Activated CD8-positive, alpha-beta memory T cell treated with anti-CD3 and anti-CD28 coated beads, Interleukin-2, amount 10 ng/mL, durations not matched to agents 7 days and 5 days (primary cell): Measurements from ENCODE around the gene HRH2. TPM values are rescaled to one million over a fixed set of nuclear protein-coding genes. Genes with fewer than 3 reads are reported as not detected.
"Not testable (repeated sequence)": the region's sequence is repeated elsewhere in the genome, so short reads cannot be mapped to it uniquely, and the experiment has no call there.

ENCODE experiments used
- ATAC-seq: fragments of 150-1000 bp; cut with Tn5 transposase; one replicate; pipeline ENCODE4 v1.10.0; 2021; ENCODE audit warnings: moderate library complexity
- CTCF ChIA-PET: fragments of 350-600 bp; sonication (Branson Sonifier 250); formaldehyde crosslinking; loops from one replicate; lab custom pipeline; 2021; ENCODE audit warnings: antibody characterized with exemption; lab: Charles Lee
- DNase-seq: peaks from one replicate; pipeline ENCODE4 v3.0.0-alpha.2; 2020
- H3K27ac Mint-ChIP-seq: one replicate; pipeline ENCODE4 v1.8.0; 2021; ENCODE audit warnings: mild to moderate bottlenecking, mixed read lengths
- H3K27me3 Mint-ChIP-seq: one replicate; pipeline ENCODE4 v1.8.0; 2021; ENCODE audit warnings: mixed read lengths
- H3K36me3 Mint-ChIP-seq: one replicate; pipeline ENCODE4 v1.8.0; 2021; ENCODE audit warnings: mild to moderate bottlenecking, mixed read lengths
- H3K4me1 Mint-ChIP-seq: one replicate; pipeline ENCODE4 v1.8.0; 2021; ENCODE audit warnings: mixed read lengths
- H3K4me3 Mint-ChIP-seq: one replicate; pipeline ENCODE4 v1.8.0; 2021; ENCODE audit warnings: mild to moderate bottlenecking, moderate library complexity, mixed read lengths
- H3K9me3 Mint-ChIP-seq: one replicate; pipeline ENCODE4 v1.8.0; 2022; ENCODE audit warnings: low read depth, mixed read lengths
- total RNA-seq, 2 experiments: library from RNA; stranded (reverse); gene quantifications; one replicate each; pipeline ENCODE4 v1.2.3, GENCODE V29; 2021

HRH2 gene, protein sequence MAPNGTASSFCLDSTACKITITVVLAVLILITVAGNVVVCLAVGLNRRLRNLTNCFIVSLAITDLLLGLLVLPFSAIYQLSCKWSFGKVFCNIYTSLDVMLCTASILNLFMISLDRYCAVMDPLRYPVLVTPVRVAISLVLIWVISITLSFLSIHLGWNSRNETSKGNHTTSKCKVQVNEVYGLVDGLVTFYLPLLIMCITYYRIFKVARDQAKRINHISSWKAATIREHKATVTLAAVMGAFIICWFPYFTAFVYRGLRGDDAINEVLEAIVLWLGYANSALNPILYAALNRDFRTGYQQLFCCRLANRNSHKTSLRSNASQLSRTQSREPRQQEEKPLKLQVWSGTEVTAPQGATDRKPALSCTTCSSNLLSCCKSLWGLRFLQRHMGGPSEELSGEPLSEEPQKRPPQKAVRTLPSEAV
- 10 to 100 TPM in 1 of 2 experiments, 1 to 10 TPM in 1; 6.8 to 21.4 TPM for total RNA-seq

DNA sequence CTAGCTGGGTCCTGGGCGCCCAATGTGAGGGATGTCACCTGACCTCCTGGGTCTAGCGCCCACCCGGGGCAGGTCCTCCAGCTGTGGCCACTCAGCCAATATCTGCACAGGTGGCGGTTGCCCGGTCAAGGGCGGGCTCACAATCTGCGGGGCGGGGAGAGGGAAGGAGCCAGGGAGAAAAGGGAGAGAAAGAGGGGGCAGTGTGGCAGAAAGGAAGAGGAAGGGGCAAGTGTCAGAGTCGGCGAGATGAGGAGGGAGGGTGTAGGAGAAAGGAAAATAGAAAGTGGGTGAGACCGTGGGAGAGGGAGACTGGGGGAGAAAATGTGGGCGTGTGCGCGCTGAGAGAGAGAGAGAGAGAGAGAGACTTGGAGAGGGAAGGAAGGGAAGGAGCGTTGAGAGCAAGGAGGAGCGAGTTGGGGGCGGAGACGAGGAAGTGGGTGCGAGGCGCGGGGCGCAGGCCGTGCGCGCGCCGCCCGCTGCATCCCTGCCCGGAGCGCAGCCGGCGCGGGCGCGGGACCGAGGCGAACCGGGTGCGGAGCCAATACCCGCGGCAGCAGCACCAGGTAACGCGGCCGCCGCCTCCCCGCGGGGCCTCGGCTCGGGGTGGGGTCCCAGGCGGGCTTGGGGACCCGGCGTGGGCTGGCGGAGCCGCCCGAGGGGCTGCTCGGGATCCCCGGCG lies at the start of gene HRH2:
HRH2 (plus strand) TSS at position 479 of the 679 bp plus-strand sequence. CDS start 25,163 bp downstream, outside the sequence.
- peak within 1 kb of the TSS; percentile 77 for H3K27ac Mint-ChIP-seq
- peaks cover 8% of the 10 kb centered on the region for H3K9me3 Mint-ChIP-seq
- ATAC-seq (peak; percentile 46), DNase-seq (peak; percentile 65)
- peaks cover 63% of the 10 kb centered on the region for H3K4me1 Mint-ChIP-seq
- H3K27me3 Mint-ChIP-seq = peaks cover 31% of the 10 kb centered on the region
- CTCF ChIA-PET = interaction anchor here (0.7 to 4.0 kb wide), 3 partner anchors 124 to 560 kb away, joined by 3 to 17 read pairs (median 3); no protein-coding TSS in a partner anchor
- H3K36me3 Mint-ChIP-seq = peaks cover 48% of the 10 kb centered on the region
- H3K4me3 Mint-ChIP-seq = peak within 1 kb of the TSS; percentile 78

DNA sequence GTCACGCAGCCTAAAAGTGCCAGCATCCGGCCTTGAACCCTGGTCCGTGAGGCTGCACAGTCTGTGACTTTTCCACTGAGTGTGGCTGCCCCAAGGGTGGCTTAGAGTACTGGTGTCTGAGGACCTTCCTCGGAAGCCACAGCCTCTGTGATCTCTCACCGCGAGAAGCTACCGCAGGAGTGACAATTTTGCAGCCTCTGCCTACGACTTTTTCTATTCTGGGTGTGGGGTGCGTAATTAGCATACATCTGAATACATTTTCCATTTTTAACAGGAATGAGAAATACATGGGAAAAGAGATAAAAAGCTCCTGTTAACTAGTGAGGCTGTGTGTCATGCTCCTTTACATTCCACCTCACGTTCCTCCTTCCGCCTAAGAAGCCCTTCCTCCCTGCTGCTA lies 48.3 kb upstream of the HRH2 start:
- Mint-ChIP-seq H3K36me3 (peaks cover 2% of the 10 kb centered on the region), H3K27me3 (peaks cover 45% of the 10 kb centered on the region), H3K4me3 (no peak overlapping the region), H3K27ac (no peak overlapping the region), H3K9me3 (peaks cover 2% of the 10 kb centered on the region), H3K4me1 (peaks cover 2% of the 10 kb centered on the region)
- ATAC-seq = no peak
- no peak for DNase-seq
- CTCF ChIA-PET = interaction anchor here (1.9 kb wide), 1 partner anchor 75 kb away, joined by 6 read pairs; no protein-coding TSS in a partner anchor

DNA sequence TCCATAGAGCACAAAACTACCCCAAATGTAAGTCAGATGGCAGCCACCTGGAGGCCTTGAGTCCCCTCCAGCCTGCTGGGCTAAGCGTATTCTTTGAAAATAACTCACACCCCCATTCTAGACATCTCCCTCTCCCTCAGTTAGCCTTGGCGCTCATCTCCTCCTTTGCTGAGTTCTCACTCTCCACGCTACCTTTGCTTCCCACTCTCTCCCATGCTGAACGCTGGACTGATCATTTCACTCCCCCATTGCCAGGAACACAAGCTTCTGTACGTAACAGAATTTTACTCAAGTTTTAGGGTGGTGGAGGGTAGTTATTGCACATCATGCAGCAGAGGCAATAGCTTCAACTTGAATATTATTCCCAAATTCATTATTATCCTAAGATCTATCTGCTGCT lies 47.5 kb upstream of the HRH2 start:
- Mint-ChIP-seq H3K27me3 (peaks cover 40% of the 10 kb centered on the region), H3K4me3 (no peak overlapping the region), H3K4me1 (peaks cover 2% of the 10 kb centered on the region), H3K27ac (no peak overlapping the region), H3K9me3 (peaks cover 2% of the 10 kb centered on the region), H3K36me3 (peaks cover 2% of the 10 kb centered on the region)
- no peak for DNase-seq
- no peak for ATAC-seq
- CTCF ChIA-PET = interaction anchor here (1.0 to 1.9 kb wide), 2 partner anchors 31 to 76 kb away, joined by 3 to 6 read pairs; no protein-coding TSS in a partner anchor

DNA sequence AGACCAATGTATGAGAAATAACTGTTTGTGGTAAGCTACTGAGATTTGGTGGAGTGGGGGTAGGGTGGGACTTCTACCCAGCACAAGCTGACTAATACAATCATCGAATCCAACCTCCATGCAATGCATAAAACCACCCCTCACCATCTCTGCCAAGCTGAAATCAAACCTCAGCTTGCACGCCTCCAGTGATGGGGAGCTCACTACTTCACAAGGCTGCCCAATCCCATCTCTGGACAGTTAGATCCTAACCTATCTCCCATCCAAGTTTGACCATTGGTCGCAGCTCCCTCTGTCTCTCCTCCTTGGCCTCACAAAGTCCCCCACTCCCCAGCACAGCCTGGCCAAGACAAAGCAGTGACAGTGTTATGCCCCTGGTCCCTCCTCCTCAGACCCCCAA lies 47.0 kb upstream of the HRH2 start:
- ATAC-seq = no peak
- CTCF ChIA-PET = interaction anchor here (1.0 to 1.9 kb wide), 2 partner anchors 31 to 77 kb away, joined by 3 to 6 read pairs; no protein-coding TSS in a partner anchor
- no peak overlapping the region for H3K4me3 Mint-ChIP-seq
- no peak for DNase-seq
- peaks cover 34% of the 10 kb centered on the region for H3K27me3 Mint-ChIP-seq
- H3K9me3 Mint-ChIP-seq = peaks cover 2% of the 10 kb centered on the region
- no peak overlapping the region for H3K27ac Mint-ChIP-seq
- H3K4me1 Mint-ChIP-seq = peaks cover 2% of the 10 kb centered on the region
- peaks cover 2% of the 10 kb centered on the region for H3K36me3 Mint-ChIP-seq

DNA sequence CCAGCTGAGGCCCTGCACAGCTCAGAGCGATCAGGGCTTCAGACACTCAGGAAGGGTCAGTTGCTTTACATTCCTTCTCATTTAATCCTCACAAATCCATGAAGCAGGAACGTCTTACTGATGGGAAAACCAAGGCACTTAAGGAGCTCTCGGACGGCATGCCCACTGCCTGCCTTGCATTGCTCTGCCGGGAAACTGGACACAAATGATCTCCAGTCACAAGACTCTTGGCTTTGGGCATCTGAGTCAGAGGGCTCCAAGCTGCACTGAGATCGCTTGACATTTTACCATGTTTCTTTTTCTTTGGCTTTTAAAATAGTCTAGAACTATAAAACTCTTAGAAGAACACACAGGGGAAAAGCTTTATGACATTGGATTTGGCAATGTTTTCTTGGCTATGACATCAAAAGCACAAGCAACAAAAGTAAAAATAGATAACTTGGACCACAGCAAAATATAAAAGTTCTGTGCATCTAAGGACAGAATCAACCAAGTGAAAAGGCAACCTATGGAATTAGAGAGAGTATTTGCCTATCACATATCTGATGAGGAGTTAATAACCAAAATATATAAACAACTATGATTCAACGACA lies 43.6 kb upstream of the HRH2 start:
- peaks cover 2% of the 10 kb centered on the region for H3K4me1 Mint-ChIP-seq
- H3K36me3 Mint-ChIP-seq = peaks cover 2% of the 10 kb centered on the region
- no peak overlapping the region for H3K27ac Mint-ChIP-seq
- H3K9me3 Mint-ChIP-seq = peaks cover 2% of the 10 kb centered on the region
- CTCF ChIA-PET = interaction anchor here (0.8 kb wide), 1 partner anchor 24 kb away, joined by 3 read pairs; no protein-coding TSS in a partner anchor
- no peak overlapping the region for H3K4me3 Mint-ChIP-seq
- no peak for DNase-seq
- no peak for ATAC-seq
- peaks cover 33% of the 10 kb centered on the region for H3K27me3 Mint-ChIP-seq

DNA sequence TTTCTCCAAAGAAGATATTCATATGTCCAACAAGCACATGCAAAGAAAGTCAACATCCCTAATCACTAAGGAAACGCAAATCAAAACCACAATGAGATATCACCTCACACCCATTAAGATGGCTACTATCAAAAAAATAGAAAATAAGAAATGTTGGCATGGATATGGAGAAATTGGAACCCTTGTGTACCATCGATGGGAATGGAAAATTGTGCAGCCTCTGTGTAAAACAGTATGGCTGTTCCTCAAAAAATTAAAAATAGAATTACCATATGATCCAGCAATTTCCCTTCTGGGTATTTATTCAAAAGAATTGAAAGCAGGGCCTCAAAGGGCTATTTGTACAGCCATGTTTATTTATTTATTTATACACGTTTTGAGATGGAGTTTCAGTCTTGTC lies 43.0 kb upstream of the HRH2 start:
- ATAC-seq (no peak), DNase-seq (no peak)
- Mint-ChIP-seq H3K9me3 (peaks cover 2% of the 10 kb centered on the region), H3K36me3 (peaks cover 2% of the 10 kb centered on the region), H3K4me1 (no peaks in the 10 kb centered on the region), H3K4me3 (no peak overlapping the region), H3K27me3 (peaks cover 28% of the 10 kb centered on the region), H3K27ac (no peak overlapping the region)
- CTCF ChIA-PET = no interaction called here

DNA sequence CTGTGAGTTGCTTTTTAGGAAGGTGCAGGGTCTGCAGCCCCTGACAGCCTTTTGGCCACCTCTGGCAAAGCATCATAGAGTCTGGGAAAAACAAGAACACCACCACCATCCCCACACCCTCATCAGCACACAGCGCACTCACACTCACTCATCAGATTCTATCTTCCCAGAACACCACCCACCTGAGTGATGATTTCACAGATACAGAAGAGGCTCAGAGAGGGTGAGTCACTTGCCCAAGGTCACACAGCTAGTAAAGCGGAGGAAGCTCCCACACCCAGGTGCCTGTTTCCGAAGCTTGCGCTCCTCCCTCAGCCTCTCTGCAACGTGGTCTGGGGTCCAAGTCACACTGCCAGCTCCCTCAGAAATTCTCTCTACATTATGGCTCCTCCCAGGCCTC lies 41.8 kb upstream of the HRH2 start:
- Mint-ChIP-seq H3K27ac (no peak overlapping the region), H3K27me3 (peaks cover 18% of the 10 kb centered on the region), H3K36me3 (peaks cover 2% of the 10 kb centered on the region), H3K4me3 (no peak overlapping the region), H3K4me1 (no peaks in the 10 kb centered on the region), H3K9me3 (peaks cover 2% of the 10 kb centered on the region)
- CTCF ChIA-PET = no interaction called here
- DNase-seq = no peak
- ATAC-seq = no peak

DNA sequence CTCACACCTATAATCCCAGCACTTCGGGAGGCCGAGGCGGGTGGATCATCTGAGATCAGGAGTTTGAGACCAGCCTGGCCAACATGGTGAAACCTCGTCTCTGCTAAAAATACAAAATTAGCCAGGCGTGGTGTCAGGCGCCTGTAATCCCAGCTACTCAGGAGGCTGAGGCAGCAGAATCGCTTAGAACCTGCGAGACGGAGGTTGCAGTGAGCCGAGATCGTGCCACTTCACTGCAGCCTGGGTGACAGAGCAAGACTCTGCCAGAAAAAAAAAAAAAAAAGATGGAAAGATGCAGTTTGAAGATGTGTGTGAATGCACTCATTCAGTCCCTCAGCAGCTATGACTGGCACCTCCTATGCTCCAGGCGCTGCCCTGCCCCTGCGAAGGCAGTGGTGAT lies 41.3 kb upstream of the HRH2 start:
- H3K36me3 Mint-ChIP-seq, H3K27ac Mint-ChIP-seq, H3K9me3 Mint-ChIP-seq, H3K4me1 Mint-ChIP-seq, CTCF ChIA-PET, H3K4me3 Mint-ChIP-seq, ATAC-seq, DNase-seq: not testable (repeated sequence)
- H3K27me3 Mint-ChIP-seq = peaks cover 14% of the 10 kb centered on the region

DNA sequence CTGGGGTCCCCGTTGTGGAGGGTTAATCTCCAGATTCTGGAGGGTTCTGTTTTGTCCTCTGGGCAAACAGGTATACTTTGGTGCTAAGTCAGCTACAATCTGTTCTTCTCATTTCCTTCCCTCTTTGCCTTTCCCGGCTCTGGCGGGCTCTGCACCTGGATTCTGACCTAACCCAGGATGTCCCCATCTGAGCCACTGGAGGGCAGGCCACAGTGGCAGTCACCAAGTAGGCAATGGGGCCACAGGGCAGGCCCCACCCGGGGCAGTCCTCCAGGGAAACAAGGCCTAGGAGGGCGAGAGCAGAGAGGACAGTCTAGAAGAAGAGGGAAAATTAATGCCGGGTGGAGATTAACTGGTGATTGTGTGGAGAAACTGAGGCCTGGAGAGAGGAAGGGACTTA lies 40.4 kb upstream of the HRH2 start:
- peaks cover 2% of the 10 kb centered on the region for H3K9me3 Mint-ChIP-seq
- H3K4me3 Mint-ChIP-seq = no peak overlapping the region
- ATAC-seq = no peak
- CTCF ChIA-PET = interaction anchor here (1.5 kb wide), 1 partner anchor 11 kb away, joined by 3 read pairs; no protein-coding TSS in a partner anchor
- peaks cover 10% of the 10 kb centered on the region for H3K27me3 Mint-ChIP-seq
- H3K36me3 Mint-ChIP-seq = peaks cover 2% of the 10 kb centered on the region
- DNase-seq = no peak
- H3K4me1 Mint-ChIP-seq = no peaks in the 10 kb centered on the region
- H3K27ac Mint-ChIP-seq = no peak overlapping the region

DNA sequence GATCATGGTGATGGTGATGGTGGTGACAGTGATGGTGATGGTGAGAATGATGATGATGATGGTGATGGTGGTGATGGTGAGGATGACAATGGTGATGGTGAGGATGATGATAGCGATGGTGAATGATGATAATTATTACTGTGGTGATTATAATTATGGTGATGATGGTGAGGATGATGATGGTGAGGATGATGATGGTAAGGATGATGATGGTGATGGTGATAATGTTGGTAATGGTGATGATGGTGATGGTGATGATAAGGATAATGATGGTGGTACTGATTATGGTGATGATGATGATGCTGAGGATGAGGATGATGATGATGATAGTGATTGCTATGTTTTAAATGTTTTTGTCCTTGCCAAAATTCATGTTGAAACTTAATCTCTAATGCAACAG lies 37.3 kb upstream of the HRH2 start:
- ATAC-seq (no peak), DNase-seq (no peak)
- peaks cover 3% of the 10 kb centered on the region for H3K27me3 Mint-ChIP-seq
- CTCF ChIA-PET = no interaction called here
- H3K4me1 Mint-ChIP-seq = no peaks in the 10 kb centered on the region
- H3K36me3 Mint-ChIP-seq = peaks cover 2% of the 10 kb centered on the region
- H3K27ac Mint-ChIP-seq = no peak overlapping the region
- H3K9me3 Mint-ChIP-seq = peaks cover 2% of the 10 kb centered on the region
- no peak overlapping the region for H3K4me3 Mint-ChIP-seq

DNA sequence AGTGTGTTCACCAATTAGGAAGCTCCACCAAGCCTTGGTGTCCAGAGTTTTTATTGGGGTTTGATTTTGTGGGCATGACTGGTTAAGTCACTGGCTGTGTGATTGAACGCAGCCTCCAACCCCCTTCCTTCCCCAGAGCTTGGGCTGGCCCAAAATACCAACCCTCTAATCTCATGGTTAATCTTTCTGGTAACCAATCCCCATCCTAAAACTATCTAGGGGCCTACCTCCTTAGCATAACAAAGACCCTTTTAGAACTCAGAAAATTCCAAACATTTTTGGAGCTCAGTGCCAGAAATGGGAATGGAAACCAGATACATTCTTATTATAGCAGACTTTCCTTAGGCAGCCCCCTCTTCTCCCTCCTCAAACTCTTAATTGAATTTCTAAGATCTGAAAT lies 35.9 kb upstream of the HRH2 start:
- no peak overlapping the region for H3K27ac Mint-ChIP-seq
- no peak for ATAC-seq
- no peaks in the 10 kb centered on the region for H3K4me1 Mint-ChIP-seq
- peaks cover 4% of the 10 kb centered on the region for H3K36me3 Mint-ChIP-seq
- peaks cover 6% of the 10 kb centered on the region for H3K9me3 Mint-ChIP-seq
- peaks cover 3% of the 10 kb centered on the region for H3K27me3 Mint-ChIP-seq
- CTCF ChIA-PET = no interaction called here
- no peak for DNase-seq
- H3K4me3 Mint-ChIP-seq = no peak overlapping the region

DNA sequence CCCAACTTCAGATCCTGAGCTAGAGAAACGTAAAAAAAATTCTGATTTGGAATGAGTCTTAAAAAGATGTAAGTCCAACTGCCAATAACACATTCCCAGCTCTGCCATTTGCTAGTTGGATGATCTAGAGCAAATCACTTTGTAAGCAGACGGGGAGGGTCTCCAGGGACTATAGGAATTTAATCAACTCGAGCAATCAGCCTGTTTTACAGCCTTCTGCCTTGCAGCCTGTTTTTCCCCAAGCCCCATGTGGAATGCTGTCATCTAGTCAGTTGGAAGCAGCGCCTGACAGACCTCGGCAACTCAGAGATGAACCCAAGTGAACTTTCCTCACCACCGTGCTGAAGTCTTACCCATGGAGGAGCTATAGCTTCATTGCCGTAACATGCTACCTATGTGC lies 34.8 kb upstream of the HRH2 start:
- H3K9me3 Mint-ChIP-seq = peaks cover 6% of the 10 kb centered on the region
- H3K36me3 Mint-ChIP-seq = peaks cover 4% of the 10 kb centered on the region
- no peak for ATAC-seq
- no peak overlapping the region for H3K4me3 Mint-ChIP-seq
- no peak overlapping the region for H3K27ac Mint-ChIP-seq
- CTCF ChIA-PET = no interaction called here
- peaks cover 3% of the 10 kb centered on the region for H3K27me3 Mint-ChIP-seq
- DNase-seq = no peak
- H3K4me1 Mint-ChIP-seq = no peaks in the 10 kb centered on the region

DNA sequence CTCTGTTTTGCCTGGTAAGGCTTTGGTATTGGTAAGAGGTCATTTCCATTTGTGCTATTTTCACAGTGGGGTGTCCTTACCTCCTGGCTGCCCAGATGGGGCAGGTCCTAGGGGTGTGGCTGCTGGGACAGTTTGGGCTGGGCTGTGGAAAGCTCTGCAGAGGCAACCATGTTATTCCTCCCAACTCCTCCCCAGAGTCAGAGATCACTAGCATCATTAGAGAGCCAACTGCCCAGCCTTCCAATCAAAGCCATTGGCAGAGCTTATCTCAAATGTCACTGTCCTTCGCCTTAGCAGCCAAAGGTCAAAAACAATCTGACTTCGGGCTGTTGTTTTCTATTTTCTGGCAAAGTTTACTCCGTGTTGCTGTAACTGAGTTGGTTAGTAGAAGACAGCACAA lies 33.6 kb upstream of the HRH2 start:
- H3K27ac Mint-ChIP-seq = no peak overlapping the region
- CTCF ChIA-PET = interaction anchor here (0.7 kb wide), 1 partner anchor 90 kb away, joined by 3 read pairs; no protein-coding TSS in a partner anchor
- H3K4me1 Mint-ChIP-seq = no peaks in the 10 kb centered on the region
- H3K27me3 Mint-ChIP-seq = peaks cover under 1% of the 10 kb centered on the region
- no peak for DNase-seq
- H3K4me3 Mint-ChIP-seq = no peak overlapping the region
- peaks cover 9% of the 10 kb centered on the region for H3K9me3 Mint-ChIP-seq
- H3K36me3 Mint-ChIP-seq = peaks cover 4% of the 10 kb centered on the region
- no peak for ATAC-seq
